Mesenchymal stem cell (in vitro differentiated cells and primary cell): Measurements from ENCODE around the gene TMEM178B.

Experiments
- DNase-seq: peaks from one replicate; pipeline ENCODE4 v3.0.0-alpha.2; 2013
- H2AFZ ChIP-seq: one replicate; pipeline ENCODE4 v1.6.1; 2013; ENCODE audit warnings: low read depth, mild to moderate bottlenecking, control low read depth, inconsistent platforms, low read length, moderate library complexity
- H2AK5ac ChIP-seq: 2 replicates; pipeline ENCODE4 v1.6.1; 2013; ENCODE audit warnings: low read length, moderate library complexity, mild to moderate bottlenecking, inconsistent platforms; ENCODE audit not compliant: severe bottlenecking
- H2BK120ac ChIP-seq: one replicate; pipeline ENCODE4 v1.6.1; 2013; ENCODE audit warnings: low read depth, mild to moderate bottlenecking, inconsistent platforms, low read length, moderate library complexity
- H2BK12ac ChIP-seq, 2 experiments: one replicate each; pipeline ENCODE4 v1.6.1; 2013; ENCODE audit warnings: inconsistent platforms in 2 of 2, low read length in 2 of 2, mild to moderate bottlenecking in 2 of 2, moderate library complexity in 2 of 2, control low read depth in 1 of 2
- H2BK15ac ChIP-seq: one replicate; pipeline ENCODE4 v1.6.1; 2013; ENCODE audit warnings: mild to moderate bottlenecking, low read depth, inconsistent platforms; ENCODE audit not compliant: poor library complexity, severe bottlenecking
- H2BK5ac ChIP-seq: 2 replicates; pipeline ENCODE4 v1.6.1; 2013; ENCODE audit warnings: low read depth, mild to moderate bottlenecking, low read length, control low read depth, inconsistent platforms; ENCODE audit not compliant: poor library complexity, severe bottlenecking
- H3K14ac ChIP-seq, 2 experiments: one replicate each; pipeline ENCODE4 v1.6.1; 2013; ENCODE audit warnings: inconsistent platforms in 2 of 2, low read length in 2 of 2, control low read depth in 1 of 2, mild to moderate bottlenecking in 1 of 2, moderate library complexity in 1 of 2
- H3K18ac ChIP-seq, 2 experiments: one replicate each; pipeline ENCODE4 v1.6.1; 2013; ENCODE audit warnings: inconsistent platforms in 2 of 2, low read length in 2 of 2, control low read depth in 1 of 2, low read depth in 1 of 2, mild to moderate bottlenecking in 1 of 2
- H3K23ac ChIP-seq, 2 experiments: one replicate each; pipeline ENCODE4 v1.6.1; 2013; ENCODE audit warnings: inconsistent platforms in 2 of 2, low read length in 2 of 2, mild to moderate bottlenecking in 2 of 2, moderate library complexity in 2 of 2, control low read depth in 1 of 2
- H3K27ac ChIP-seq: 2 replicates; pipeline ENCODE4 v1.5.1; 2013; ENCODE audit warnings: mild to moderate bottlenecking, moderate library complexity, low read length, control low read depth, inconsistent platforms; ENCODE audit not compliant: poor library complexity, severe bottlenecking
- H3K27me3 ChIP-seq, 2 experiments: 2 replicates each; pipeline versions ENCODE4 v1.6.1 to v1.7.0; 2013; ENCODE audit warnings: low read length in 2 of 2, mild to moderate bottlenecking in 2 of 2, moderate library complexity in 2 of 2, control low read depth in 1 of 2, inconsistent platforms in 1 of 2; ENCODE audit not compliant: control insufficient read depth in 1 of 2, insufficient read depth in 1 of 2
- H3K36me3 ChIP-seq, 2 experiments: 2 replicates each; pipeline versions ENCODE4 v1.6.1 to v1.7.0; 2013; ENCODE audit warnings: low read length in 2 of 2, control low read depth in 1 of 2, inconsistent platforms in 1 of 2, low read depth in 1 of 2, mild to moderate bottlenecking in 1 of 2; ENCODE audit not compliant: insufficient read depth in 2 of 2, control insufficient read depth in 1 of 2
- H3K4ac ChIP-seq, 2 experiments: one replicate each; pipeline ENCODE4 v1.6.1; 2013; ENCODE audit warnings: inconsistent platforms in 2 of 2, low read length in 2 of 2, mild to moderate bottlenecking in 2 of 2, moderate library complexity in 2 of 2, control low read depth in 1 of 2, low read depth in 1 of 2
- H3K4me1 ChIP-seq: 2 replicates; pipeline ENCODE4 v1.6.1; 2013; ENCODE audit warnings: low read depth, low read length, control low read depth; ENCODE audit not compliant: control insufficient read depth, insufficient read depth
- H3K4me2 ChIP-seq: 2 replicates; pipeline ENCODE4 v1.6.1; 2013; ENCODE audit warnings: low read length, mild to moderate bottlenecking, inconsistent platforms; ENCODE audit not compliant: poor library complexity, severe bottlenecking
- H3K4me3 ChIP-seq, 2 experiments: 2 replicates each; pipeline versions ENCODE4 v1.5.1 to v1.7.0; 2013; ENCODE audit warnings: low read length in 2 of 2, mild to moderate bottlenecking in 2 of 2, control low read depth in 1 of 2, low read depth in 1 of 2; ENCODE audit not compliant: insufficient read depth in 1 of 2
- H3K79me1 ChIP-seq: replicated peaks from 2 replicates; pipeline ENCODE4 v1.6.1; 2013; ENCODE audit warnings: mild to moderate bottlenecking, control low read depth, low read length, inconsistent platforms; ENCODE audit not compliant: poor library complexity, severe bottlenecking
- H3K9ac ChIP-seq: 2 replicates; pipeline ENCODE4 v1.7.0; 2013; ENCODE audit warnings: mild to moderate bottlenecking, low read length, moderate library complexity
- H3K9me3 ChIP-seq: 2 replicates; pipeline ENCODE4 v1.7.0; 2013; ENCODE audit warnings: mild to moderate bottlenecking, low read length; ENCODE audit not compliant: control insufficient read depth
- H4K8ac ChIP-seq: one replicate; pipeline ENCODE4 v1.6.1; 2013; ENCODE audit warnings: inconsistent platforms, mild to moderate bottlenecking, low read length, moderate library complexity
- H4K91ac ChIP-seq: one replicate; pipeline ENCODE4 v1.6.1; 2013; ENCODE audit warnings: mild to moderate bottlenecking, low read length, inconsistent platforms
- WGBS: methylation state at CpG from one replicate; pipeline ENCODE4 v1.1.7; 2013; ENCODE audit warnings: mixed read lengths; 5-methylcytosine and 5-hydroxymethylcytosine counted together

The TMEM178B gene

DNA sequence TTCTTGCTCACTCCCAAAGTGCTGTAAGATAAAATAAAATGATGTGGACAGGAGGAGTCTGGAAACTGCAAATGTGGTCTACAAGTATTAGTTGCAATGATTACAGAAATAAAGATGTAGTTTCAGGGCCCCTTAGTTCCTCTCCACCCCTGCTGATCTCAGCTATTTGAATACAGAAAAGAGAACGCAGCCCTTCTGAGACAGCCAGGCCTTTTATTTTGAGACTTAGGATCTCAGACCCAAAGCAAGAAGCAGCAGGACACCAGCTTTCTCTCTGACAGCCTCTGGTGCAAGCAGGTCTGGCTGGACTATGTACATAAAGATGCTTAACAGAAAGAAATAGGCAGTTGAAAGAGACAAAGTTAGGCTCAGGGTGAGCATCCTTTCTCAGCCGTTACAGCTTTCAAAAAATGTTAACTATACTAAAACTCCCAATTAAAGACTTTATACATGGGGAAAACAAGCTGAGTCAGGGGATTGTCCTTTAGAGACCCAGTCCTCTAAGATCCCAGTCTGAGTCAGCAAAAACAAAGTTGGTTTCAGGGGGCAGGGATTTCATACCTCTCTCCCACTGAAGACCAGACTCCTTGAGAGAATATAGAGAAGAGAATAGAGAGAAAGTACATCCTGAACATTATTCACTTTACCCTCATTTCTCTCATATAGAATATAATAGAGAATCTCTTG, 220.4 kb downstream of the TMEM178B start:
- H2BK120ac ChIP-seq, result no peak overlapping the region
- no peak overlapping the region for H3K14ac ChIP-seq
- H3K4me2 ChIP-seq, result no peak overlapping the region
- H3K4me3 ChIP-seq, result no peak overlapping the region
- H3K9me3 ChIP-seq, result no peaks in the 10 kb centered on the region
- 59% methylated on average over 2 of the region's 2 CpGs for WGBS
- no peak overlapping the region for H2BK15ac ChIP-seq
- no peak overlapping the region for H2AFZ ChIP-seq
- no peak overlapping the region for H3K9ac ChIP-seq
- no peak overlapping the region for H2BK5ac ChIP-seq
- H3K27ac ChIP-seq, result no peak overlapping the region
- H4K91ac ChIP-seq, result no peak overlapping the region
- H3K4me1 ChIP-seq, result no peaks in the 10 kb centered on the region
- H3K36me3 ChIP-seq, result no peaks in the 10 kb centered on the region
- H3K23ac ChIP-seq, result no peak overlapping the region
- H3K27me3 ChIP-seq, result peaks cover 0 to 6% of the 10 kb centered on the region in 2 experiments
- H2AK5ac ChIP-seq, result no peak overlapping the region
- no peak overlapping the region for H4K8ac ChIP-seq
- H2BK12ac ChIP-seq, result no peak overlapping the region
- no peak overlapping the region for H3K4ac ChIP-seq
- H3K18ac ChIP-seq, result no peak overlapping the region
- no peak for DNase-seq
- H3K79me1 ChIP-seq, result peaks cover 4% of the 10 kb centered on the region

DNA sequence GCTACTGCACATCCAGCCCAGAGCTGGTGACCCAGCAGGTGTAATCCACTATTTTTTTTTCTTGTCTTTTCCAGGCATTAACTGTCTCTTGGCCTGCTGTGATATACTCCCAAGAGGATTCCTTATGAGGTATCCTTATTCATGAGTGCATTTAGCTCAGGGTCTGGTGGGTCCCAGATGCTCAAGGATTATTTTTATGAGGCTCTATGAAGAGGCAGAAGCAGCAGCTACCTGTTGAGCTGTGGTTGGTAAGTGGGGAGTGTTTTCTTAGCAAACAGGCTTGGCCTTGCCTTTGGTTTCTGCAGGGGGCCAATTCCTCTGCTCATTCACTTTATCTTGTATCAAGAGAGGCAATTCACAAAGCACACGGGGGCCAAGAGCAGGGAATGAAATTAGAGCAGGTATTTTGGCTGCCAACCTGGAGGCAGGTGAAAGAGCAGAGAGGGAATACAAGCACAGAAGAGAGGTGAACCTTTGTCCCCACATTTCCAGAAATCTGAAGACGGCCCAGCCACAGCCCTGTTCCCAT, 221.6 kb downstream of the TMEM178B start:
- Histone ChIP-seq H3K9ac (no peak overlapping the region), H3K4ac (no peak overlapping the region), H3K4me3 (no peak overlapping the region), H3K36me3 (no peaks in the 10 kb centered on the region), H3K4me2 (no peak overlapping the region), H3K9me3 (no peaks in the 10 kb centered on the region), H3K14ac (no peak overlapping the region), H3K18ac (no peak overlapping the region), H2BK12ac (no peak overlapping the region), H2AFZ (no peak overlapping the region), H3K79me1 (peaks cover 7% of the 10 kb centered on the region), H3K27ac (no peak overlapping the region), H3K4me1 (no peaks in the 10 kb centered on the region), H4K91ac (no peak overlapping the region), H4K8ac (no peak overlapping the region), H2AK5ac (no peak overlapping the region), H3K23ac (no peak overlapping the region), H2BK5ac (no peak overlapping the region), H2BK15ac (no peak overlapping the region), H2BK120ac (no peak overlapping the region), H3K27me3 (peaks cover 0 to 3% of the 10 kb centered on the region in 2 experiments)
- no peak for DNase-seq
- 40% methylated on average over 2 of the region's 2 CpGs for WGBS

DNA sequence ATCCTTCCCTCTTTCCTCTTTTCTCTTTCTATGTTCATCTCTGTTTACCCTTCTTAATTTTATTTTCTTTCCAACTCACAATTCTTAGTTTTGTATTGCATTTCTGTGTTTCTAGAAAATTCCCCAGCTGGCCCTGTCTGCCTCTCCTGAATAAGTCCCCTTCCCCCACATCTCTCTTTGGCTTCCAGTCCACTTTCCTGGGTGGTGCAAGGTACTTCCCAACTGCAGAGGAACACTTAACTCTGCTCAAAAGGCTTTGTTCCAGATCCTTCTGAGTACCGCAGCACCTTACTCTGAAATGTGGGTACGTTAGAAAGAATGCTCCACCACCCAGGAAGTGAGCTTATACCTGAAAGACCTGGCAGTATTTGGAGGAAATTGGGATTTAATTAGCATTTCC, 227.0 kb downstream of the TMEM178B start:
- Histone ChIP-seq H4K8ac (no peak overlapping the region), H3K4me2 (no peak overlapping the region), H3K23ac (no peak overlapping the region), H2BK12ac (no peak overlapping the region), H4K91ac (no peak overlapping the region), H3K27me3 (no peaks in the 10 kb centered on the region), H3K14ac (no peak overlapping the region), H3K4me1 (no peaks in the 10 kb centered on the region), H3K27ac (no peak overlapping the region), H3K36me3 (no peaks in the 10 kb centered on the region), H2BK5ac (no peak overlapping the region), H2BK15ac (no peak overlapping the region), H3K9me3 (no peaks in the 10 kb centered on the region), H3K18ac (no peak overlapping the region), H3K4me3 (no peak overlapping the region), H2BK120ac (no peak overlapping the region), H2AK5ac (no peak overlapping the region), H3K9ac (no peak overlapping the region), H2AFZ (no peak overlapping the region), H3K4ac (no peak overlapping the region), H3K79me1 (peaks cover 8% of the 10 kb centered on the region)
- DNase-seq, result no peak
- 77% methylated on average over 2 of the region's 2 CpGs for WGBS

DNA sequence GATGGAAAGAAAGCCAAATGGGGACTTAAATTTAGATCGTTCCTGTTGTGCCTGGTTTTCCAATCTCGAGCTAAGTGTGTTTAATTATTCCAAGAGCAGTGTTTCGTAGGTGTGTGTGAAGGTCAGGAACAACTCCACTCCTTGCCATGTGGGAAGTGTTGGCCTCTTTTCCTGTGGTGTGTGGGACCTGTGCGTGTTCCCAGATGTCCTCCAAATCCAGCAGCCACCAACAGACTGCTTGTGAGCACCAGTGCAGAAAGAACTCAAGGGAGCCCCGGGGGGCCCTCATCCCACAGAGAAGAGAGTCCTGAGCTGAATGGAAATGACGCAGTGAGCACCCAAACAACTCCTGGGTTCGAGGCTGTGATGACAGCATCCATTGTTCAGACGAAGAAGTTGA, 227.7 kb downstream of the TMEM178B start:
- Histone ChIP-seq H3K18ac (no peak overlapping the region), H2BK12ac (no peak overlapping the region), H3K4me2 (no peak overlapping the region), H2BK15ac (no peak overlapping the region), H3K27me3 (no peaks in the 10 kb centered on the region), H2BK120ac (no peak overlapping the region), H2AFZ (no peak overlapping the region), H4K91ac (no peak overlapping the region), H3K27ac (no peak overlapping the region), H2AK5ac (no peak overlapping the region), H3K9me3 (no peaks in the 10 kb centered on the region), H3K4me3 (no peak overlapping the region), H3K79me1 (peaks cover 8% of the 10 kb centered on the region), H3K14ac (no peak overlapping the region), H2BK5ac (no peak overlapping the region), H3K4ac (no peak overlapping the region), H3K9ac (no peak overlapping the region), H4K8ac (no peak overlapping the region), H3K4me1 (no peaks in the 10 kb centered on the region), H3K36me3 (no peaks in the 10 kb centered on the region), H3K23ac (no peak overlapping the region)
- no peak for DNase-seq
- 69% methylated on average over 8 of the region's 8 CpGs for WGBS
